HepG2 (cell line): ENCODE results near the gene TTC39B. TPM values are rescaled to one million over a fixed set of nuclear protein-coding genes. Genes with fewer than 3 reads are reported as not detected.

Experiments used
- ATAC-seq: fragments of 200-7000 bp; cut with Tn5 transposase; 3 replicates; pipeline ENCODE4 v1.9.1; 2020; ENCODE audit warnings: mild to moderate bottlenecking, moderate library complexity
- BruUV-seq: library from RNA; stranded (reverse); fragments of 400-500 nt; replicated peaks from 2 replicates; lab custom pipeline; 2021; lab: Mats Ljungman, UMichigan
- CTCF ChIA-PET: fragments of 300-600 bp; formaldehyde crosslinking; extraction: SDS; loops from one replicate; lab custom pipeline; 2021; ENCODE audit warnings: low total read pairs, inconsistent platforms, low intra/inter-chr PET ratio; lab: Yijun Ruan, JAX
- POLR2A ChIA-PET: fragments of 350-600 bp; sonication (Branson Sonifier 250); formaldehyde crosslinking; loops from one replicate; lab custom pipeline; 2020; ENCODE audit warnings: antibody characterized with exemption, inconsistent platforms; lab: Yijun Ruan, JAX
- DNase-seq: peaks from one replicate; pipeline ENCODE4 v3.0.0-alpha.2; 2015; ENCODE audit warnings: low spot score
- FAIRE-seq: peaks from 3 replicates; lab custom pipeline; 2011; peaks lifted over from hg19 to GRCh38; lab: Jason Lieb, UNC
- H2AFZ ChIP-seq: one replicate; pipeline ENCODE4 v1.6.1; 2011; ENCODE audit warnings: low read length, inconsistent platforms
- H3K27ac ChIP-seq: fragments of 300-600 bp; 3 replicates; pipeline ENCODE4 v1.8.0; 2011; ENCODE audit warnings: mixed run types, mild to moderate bottlenecking, mixed read lengths, low read length, inconsistent platforms; ENCODE audit not compliant: insufficient read depth; ENCODE audit errors: extremely low read length
- H3K27me3 ChIP-seq, 2 experiments: fragments of 200-600 bp in 1 of 2; 2 replicates in 1 of 2; 3 replicates in 1 of 2; pipeline versions ENCODE4 v1.6.0 to v1.8.0; 2011; ENCODE audit warnings: low read length in 2 of 2, mild to moderate bottlenecking in 2 of 2, moderate library complexity in 2 of 2, inconsistent platforms in 1 of 2; ENCODE audit not compliant: insufficient read depth in 2 of 2, control insufficient read depth in 1 of 2
- H3K36me3 ChIP-seq, 2 experiments: fragments of 200-600 bp in 1 of 2; replicated peaks in 1 of 2; 2 replicates in 1 of 2; 3 replicates in 1 of 2; pipeline versions ENCODE4 v1.5.1 to v1.8.0; 2011; ENCODE audit warnings: low read length in 2 of 2, inconsistent platforms in 1 of 2; ENCODE audit not compliant: insufficient read depth in 2 of 2, control insufficient read depth in 1 of 2
- H3K4me1 ChIP-seq: 2 replicates; pipeline ENCODE4 v1.5.1; 2012; ENCODE audit warnings: low read length, inconsistent platforms; ENCODE audit not compliant: insufficient read depth
- H3K4me2 ChIP-seq: 2 replicates; pipeline ENCODE4 v1.6.0; 2011; ENCODE audit warnings: low read depth, low read length, inconsistent platforms
- H3K4me3 ChIP-seq, 3 experiments: fragments of 200-600 bp in 1 of 3; sonication (generic), shearing (Covaris generic) in 1 of 3; replicated peaks in 1 of 3; 2 replicates each; pipeline ENCODE4 v1.5.1; 2011 to 2016; ENCODE audit warnings: low read length in 3 of 3, inconsistent platforms in 2 of 3, low read depth in 2 of 3, mild to moderate bottlenecking in 2 of 3, control low read depth in 1 of 3, mixed read lengths in 1 of 3; ENCODE audit not compliant: insufficient read depth in 1 of 3
- H3K79me2 ChIP-seq: one replicate; pipeline ENCODE4 v1.6.1; 2011; ENCODE audit warnings: low read length, inconsistent platforms; ENCODE audit not compliant: insufficient read depth
- H3K9ac ChIP-seq: 2 replicates; pipeline ENCODE4 v1.6.0; 2011; ENCODE audit warnings: mild to moderate bottlenecking, low read depth, low read length, inconsistent platforms; ENCODE audit not compliant: insufficient read depth
- H3K9me3 ChIP-seq: 2 replicates; pipeline ENCODE4 v1.5.1; 2012; ENCODE audit warnings: mild to moderate bottlenecking, low read length
- H4K20me1 ChIP-seq: 2 replicates; pipeline ENCODE4 v1.6.0; 2011; ENCODE audit warnings: inconsistent platforms, mild to moderate bottlenecking, low read length, moderate library complexity; ENCODE audit not compliant: insufficient read depth
- CEBPB ChIP-seq: IDR thresholded peaks from 2 replicates; pipeline ENCODE4 v1.6.1; 2011; ENCODE audit warnings: low read depth, low read length, improper control_type of control experiment, borderline replicate concordance
- SNRNP70 ChIP-seq: fragments of 200-400 bp; formaldehyde crosslinking; IDR thresholded peaks from 2 replicates; pipeline ENCODE4 v1.6.1; 2017; ENCODE audit warnings: mild to moderate bottlenecking, low read depth, low read length, moderate library complexity
- ZNF337 ChIP-seq: sonication (generic); formaldehyde crosslinking; IDR thresholded peaks from 2 replicates; pipeline ENCODE4 v1.5.1; 2020; ENCODE audit warnings: missing genetic modification reagents, low read depth, mild to moderate bottlenecking, borderline replicate concordance
- ZNF34 ChIP-seq: sonication (generic); formaldehyde crosslinking; IDR thresholded peaks from 2 replicates; pipeline ENCODE4 v1.4.0; 2020; ENCODE audit warnings: mild to moderate bottlenecking, missing genetic modification reagents, borderline replicate concordance
- in situ Hi-C: cut with HindIII; loops from 2 replicates; pipeline ENCODE4 v1.10.0; 2017; ENCODE audit warnings: low pct_unique_long_range_greater_than_20kb; ENCODE audit not compliant: extremely low pct_ligation_motif_present
- intact Hi-C: fragments of 100-400 bp; cut with micrococcal nuclease; formaldehyde crosslinking; loops from one replicate; pipeline ENCODE4 v1.10.0; 2022; ENCODE audit not compliant: unreplicated experiment
- polyA plus RNA-seq, 8 experiments: library from polyadenylated mRNA; depleted of rRNA in 3 of 8; stranded (reverse) in 7 of 8; unstranded in 1 of 8; fragments of >200 nt; fragmentation: Illumina TruSeq in 4 of 8; extraction: Trizol in 4 of 8; gene quantifications; 2 replicates each; pipeline versions ENCODE4 v1.2.1 to v1.2.3, GENCODE V29; 2011 to 2016; ENCODE audit warnings: low read depth in 4 of 8, missing spikeins in 1 of 8, mixed read lengths in 1 of 8; ENCODE audit not compliant: insufficient read depth in 1 of 8
- total RNA-seq, 5 experiments: library from RNA; depleted of rRNA; stranded (reverse); fragments of >200 nt; fragmentation: Illumina TruSeq; extraction: Trizol; gene quantifications; 2 replicates each; pipeline ENCODE4 v1.2.3, GENCODE V29; 2016; ENCODE audit warnings: low read depth in 1 of 5
- TF ChIP-seq, protein P1 (sequence below): sonication (generic); formaldehyde crosslinking; IDR thresholded peaks from 2 replicates; pipeline ENCODE4 v1.4.0; 2020; ENCODE audit warnings: low read depth, mild to moderate bottlenecking, missing genetic modification reagents
- TF ChIP-seq, protein P2 (sequence below): fragments of 450-650 bp; IDR thresholded peaks from 2 replicates; pipeline ENCODE4 v1.6.1; 2016
- TF ChIP-seq, protein P3 (sequence below): sonication (generic); formaldehyde crosslinking; IDR thresholded peaks from 2 replicates; pipeline ENCODE4 v1.4.0; 2020; ENCODE audit warnings: missing genetic modification reagents

Gene TTC39B
- total and polyA plus RNA-seq, 2 of the 13 experiments (the other 11 are each of a cell fraction or from before 2014, with no cell fraction given), result 14.3 to 19.4 TPM

DNA sequence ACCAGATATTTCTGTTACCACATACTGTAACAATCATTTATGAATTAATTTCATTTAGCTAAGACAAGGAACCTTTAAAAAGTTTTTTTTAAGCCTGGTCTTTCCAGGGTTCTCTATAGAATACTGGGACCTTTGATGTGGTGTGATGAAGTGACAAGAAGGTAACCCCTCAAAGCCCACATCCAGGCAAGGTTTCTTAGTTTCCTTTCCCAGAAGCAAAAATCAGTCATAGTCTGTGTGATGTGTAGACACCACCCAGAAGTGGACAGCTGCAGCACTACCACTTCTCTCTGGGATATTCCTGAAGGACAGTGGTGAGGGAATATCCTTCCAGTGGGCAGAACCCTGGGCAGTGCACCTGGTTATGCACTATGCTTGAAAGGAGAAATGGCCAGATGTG is 115.6 kb downstream of the TTC39B start:
- no peak overlapping the region for H3K4me3 ChIP-seq
- in situ Hi-C loops (no loop called here), intact Hi-C loops (no loop called here)
- FAIRE-seq, result no peak
- no peak overlapping the region for H2AFZ ChIP-seq
- H3K4me2 ChIP-seq, result no peak overlapping the region
- H3K27ac ChIP-seq, result no peak overlapping the region
- no peaks in the 10 kb centered on the region for H3K79me2 ChIP-seq
- ChIA-PET CTCF (no interaction called here), POLR2A (no interaction called here)
- H3K9ac ChIP-seq, result no peak overlapping the region
- peaks cover 8 to 61% of the 10 kb centered on the region in 2 experiments for H3K36me3 ChIP-seq
- no peak for ATAC-seq
- TF ChIP-seq, protein P1, sequence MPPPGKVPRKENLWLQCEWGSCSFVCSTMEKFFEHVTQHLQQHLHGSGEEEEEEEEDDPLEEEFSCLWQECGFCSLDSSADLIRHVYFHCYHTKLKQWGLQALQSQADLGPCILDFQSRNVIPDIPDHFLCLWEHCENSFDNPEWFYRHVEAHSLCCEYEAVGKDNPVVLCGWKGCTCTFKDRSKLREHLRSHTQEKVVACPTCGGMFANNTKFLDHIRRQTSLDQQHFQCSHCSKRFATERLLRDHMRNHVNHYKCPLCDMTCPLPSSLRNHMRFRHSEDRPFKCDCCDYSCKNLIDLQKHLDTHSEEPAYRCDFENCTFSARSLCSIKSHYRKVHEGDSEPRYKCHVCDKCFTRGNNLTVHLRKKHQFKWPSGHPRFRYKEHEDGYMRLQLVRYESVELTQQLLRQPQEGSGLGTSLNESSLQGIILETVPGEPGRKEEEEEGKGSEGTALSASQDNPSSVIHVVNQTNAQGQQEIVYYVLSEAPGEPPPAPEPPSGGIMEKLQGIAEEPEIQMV (CRISPR knock-in tag), result no peak
- TF ChIP-seq CEBPB, result no peak
- TF ChIP-seq SNRNP70, result no peak
- TF ChIP-seq ZNF337 (CRISPR knock-in tag), result no peak
- TF ChIP-seq ZNF34, result no peak
- TF ChIP-seq, protein P2, sequence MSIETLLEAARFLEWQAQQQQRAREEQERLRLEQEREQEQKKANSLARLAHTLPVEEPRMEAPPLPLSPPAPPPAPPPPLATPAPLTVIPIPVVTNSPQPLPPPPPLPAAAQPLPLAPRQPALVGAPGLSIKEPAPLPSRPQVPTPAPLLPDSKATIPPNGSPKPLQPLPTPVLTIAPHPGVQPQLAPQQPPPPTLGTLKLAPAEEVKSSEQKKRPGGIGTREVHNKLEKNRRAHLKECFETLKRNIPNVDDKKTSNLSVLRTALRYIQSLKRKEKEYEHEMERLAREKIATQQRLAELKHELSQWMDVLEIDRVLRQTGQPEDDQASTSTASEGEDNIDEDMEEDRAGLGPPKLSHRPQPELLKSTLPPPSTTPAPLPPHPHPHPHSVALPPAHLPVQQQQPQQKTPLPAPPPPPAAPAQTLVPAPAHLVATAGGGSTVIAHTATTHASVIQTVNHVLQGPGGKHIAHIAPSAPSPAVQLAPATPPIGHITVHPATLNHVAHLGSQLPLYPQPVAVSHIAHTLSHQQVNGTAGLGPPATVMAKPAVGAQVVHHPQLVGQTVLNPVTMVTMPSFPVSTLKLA, result no peak
- TF ChIP-seq, protein P3, sequence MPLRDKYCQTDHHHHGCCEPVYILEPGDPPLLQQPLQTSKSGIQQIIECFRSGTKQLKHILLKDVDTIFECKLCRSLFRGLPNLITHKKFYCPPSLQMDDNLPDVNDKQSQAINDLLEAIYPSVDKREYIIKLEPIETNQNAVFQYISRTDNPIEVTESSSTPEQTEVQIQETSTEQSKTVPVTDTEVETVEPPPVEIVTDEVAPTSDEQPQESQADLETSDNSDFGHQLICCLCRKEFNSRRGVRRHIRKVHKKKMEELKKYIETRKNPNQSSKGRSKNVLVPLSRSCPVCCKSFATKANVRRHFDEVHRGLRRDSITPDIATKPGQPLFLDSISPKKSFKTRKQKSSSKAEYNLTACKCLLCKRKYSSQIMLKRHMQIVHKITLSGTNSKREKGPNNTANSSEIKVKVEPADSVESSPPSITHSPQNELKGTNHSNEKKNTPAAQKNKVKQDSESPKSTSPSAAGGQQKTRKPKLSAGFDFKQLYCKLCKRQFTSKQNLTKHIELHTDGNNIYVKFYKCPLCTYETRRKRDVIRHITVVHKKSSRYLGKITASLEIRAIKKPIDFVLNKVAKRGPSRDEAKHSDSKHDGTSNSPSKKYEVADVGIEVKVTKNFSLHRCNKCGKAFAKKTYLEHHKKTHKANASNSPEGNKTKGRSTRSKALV (CRISPR knock-in tag), result no peak
- BruUV-seq, result no TSS peak
- DNase-seq, result no peak
- H3K27me3 ChIP-seq, result no peaks in the 10 kb centered on the region
- no peaks in the 10 kb centered on the region for H3K4me1 ChIP-seq
- H3K9me3 ChIP-seq, result no peaks in the 10 kb centered on the region
- no peaks in the 10 kb centered on the region for H4K20me1 ChIP-seq
